RWPE1 (cell line): ENCODE results near the gene HNRNPC.
"Not testable (repeated sequence)": the region's sequence is repeated elsewhere in the genome, so short reads cannot be mapped to it uniquely, and the experiment has no call there.

Experiments used
- CTCF ChIA-PET: fragments of 350-600 bp; sonication (Branson Sonifier 250); formaldehyde crosslinking; extraction: SDS; loops from one replicate; lab custom pipeline; 2021; lab: Yijun Ruan, JAX
- POLR2A ChIA-PET: fragments of 400-600 bp; formaldehyde crosslinking; extraction: SDS; loops from one replicate; lab custom pipeline; 2020; ENCODE audit warnings: antibody characterized with exemption; ENCODE audit not compliant: low non-redundant PET; lab: Yijun Ruan, JAX
- DNase-seq: peaks from one replicate; pipeline ENCODE4 v3.0.0; 2012; ENCODE audit warnings: low spot score
- H3K27ac ChIP-seq: fragments of 450-650 bp; 2 replicates; pipeline ENCODE4 v1.5.1; 2017
- TF ChIP-seq, protein P1 (sequence below): fragments of 450-650 bp; conservative IDR thresholded peaks from 2 replicates; pipeline ENCODE4 v1.5.1; 2017; ENCODE audit warnings: low read depth, mild to moderate bottlenecking

The HNRNPC gene

DNA sequence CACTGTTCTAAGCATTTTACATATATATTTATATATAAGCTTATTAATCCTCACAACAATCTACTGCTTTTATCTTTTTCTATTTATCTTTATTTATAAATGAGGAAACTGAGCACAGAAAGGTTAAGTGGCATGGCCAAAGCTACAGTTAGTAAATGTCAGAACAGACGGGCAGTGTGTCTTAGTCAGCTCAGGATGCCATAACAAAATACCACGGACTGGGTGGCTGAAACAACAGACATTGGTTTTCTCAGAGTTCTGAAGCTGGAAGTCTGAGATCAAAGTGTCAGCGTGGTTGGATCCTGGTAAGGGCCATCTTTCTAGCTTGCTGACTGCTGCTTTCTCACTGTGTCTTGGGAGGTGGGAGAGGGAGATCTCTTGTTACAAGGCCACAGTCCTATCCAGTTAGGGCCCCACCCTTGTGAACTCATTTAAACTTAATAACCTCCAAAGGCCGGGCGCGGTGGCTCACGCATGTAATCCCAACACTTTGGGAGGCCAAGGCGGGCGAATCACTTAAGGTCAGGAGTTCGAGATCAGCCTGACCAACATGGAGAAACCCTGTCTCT lies 30.4 kb upstream of the HNRNPC start:
- POLR2A ChIA-PET: no interaction called here
- CTCF ChIA-PET: interaction anchor here (0.9 kb wide), 1 partner anchor 14 kb away, joined by 3 read pairs; no protein-coding TSS in a partner anchor
- DNase-seq: no peak
- no peak overlapping the region for H3K27ac ChIP-seq
- TF ChIP-seq, protein P1, sequence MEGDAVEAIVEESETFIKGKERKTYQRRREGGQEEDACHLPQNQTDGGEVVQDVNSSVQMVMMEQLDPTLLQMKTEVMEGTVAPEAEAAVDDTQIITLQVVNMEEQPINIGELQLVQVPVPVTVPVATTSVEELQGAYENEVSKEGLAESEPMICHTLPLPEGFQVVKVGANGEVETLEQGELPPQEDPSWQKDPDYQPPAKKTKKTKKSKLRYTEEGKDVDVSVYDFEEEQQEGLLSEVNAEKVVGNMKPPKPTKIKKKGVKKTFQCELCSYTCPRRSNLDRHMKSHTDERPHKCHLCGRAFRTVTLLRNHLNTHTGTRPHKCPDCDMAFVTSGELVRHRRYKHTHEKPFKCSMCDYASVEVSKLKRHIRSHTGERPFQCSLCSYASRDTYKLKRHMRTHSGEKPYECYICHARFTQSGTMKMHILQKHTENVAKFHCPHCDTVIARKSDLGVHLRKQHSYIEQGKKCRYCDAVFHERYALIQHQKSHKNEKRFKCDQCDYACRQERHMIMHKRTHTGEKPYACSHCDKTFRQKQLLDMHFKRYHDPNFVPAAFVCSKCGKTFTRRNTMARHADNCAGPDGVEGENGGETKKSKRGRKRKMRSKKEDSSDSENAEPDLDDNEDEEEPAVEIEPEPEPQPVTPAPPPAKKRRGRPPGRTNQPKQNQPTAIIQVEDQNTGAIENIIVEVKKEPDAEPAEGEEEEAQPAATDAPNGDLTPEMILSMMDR: no peak

DNA sequence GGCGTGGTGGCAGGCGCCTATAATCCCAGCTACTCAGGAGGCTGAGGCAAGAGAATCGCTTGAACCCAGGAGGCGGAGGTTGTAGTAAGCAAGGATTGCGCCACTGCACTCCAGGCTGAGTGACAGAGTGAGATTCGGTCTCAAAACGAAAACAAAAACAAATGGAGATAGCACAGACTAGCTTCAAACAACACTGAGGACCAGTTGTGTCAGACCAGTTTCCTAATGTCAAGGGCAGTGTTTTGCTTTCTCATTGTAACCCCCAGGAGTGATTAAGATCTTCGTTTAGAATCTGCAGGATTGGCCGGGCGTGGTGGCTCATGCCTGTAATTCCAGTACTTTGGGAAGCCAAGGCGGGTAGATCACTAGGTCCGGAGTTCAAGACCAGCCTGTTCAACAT lies 29.1 kb upstream of the HNRNPC start:
- H3K27ac ChIP-seq: no peak overlapping the region
- ChIA-PET CTCF (no interaction called here), POLR2A (no interaction called here)
- DNase-seq: no peak
- TF ChIP-seq, protein P1: no peak

GRCh38 chr14:21294026-21294425 lies 24.8 kb upstream of the HNRNPC start:
- POLR2A ChIA-PET, DNase-seq, H3K27ac ChIP-seq: not testable (repeated sequence)
- CTCF ChIA-PET: interaction anchor here (0.7 kb wide), 1 partner anchor 190 kb away, joined by 5 read pairs; no protein-coding TSS in a partner anchor

DNA sequence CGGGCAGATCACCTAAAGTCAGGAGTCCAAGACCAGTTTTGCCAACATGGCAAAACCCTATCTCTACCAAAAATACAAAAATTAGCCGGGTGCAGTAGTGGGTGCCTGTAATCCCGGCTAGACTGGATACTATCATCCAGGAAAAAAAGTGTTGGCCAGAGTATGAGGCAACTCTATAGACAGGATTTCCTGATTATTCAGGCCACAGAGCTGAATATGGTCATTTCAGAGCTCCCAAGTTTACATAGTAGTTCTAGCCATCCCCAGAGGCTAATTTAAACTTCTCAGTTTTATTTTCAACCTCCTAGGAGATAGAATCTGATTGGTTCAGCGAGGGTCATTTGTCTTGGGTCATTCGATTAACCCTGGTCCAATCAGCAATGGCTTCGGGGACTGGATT lies 17.9 kb upstream of the HNRNPC start:
- no peak overlapping the region for H3K27ac ChIP-seq
- TF ChIP-seq, protein P1: no peak
- CTCF ChIA-PET: no interaction called here
- DNase-seq: no peak
- POLR2A ChIA-PET: no interaction called here

DNA sequence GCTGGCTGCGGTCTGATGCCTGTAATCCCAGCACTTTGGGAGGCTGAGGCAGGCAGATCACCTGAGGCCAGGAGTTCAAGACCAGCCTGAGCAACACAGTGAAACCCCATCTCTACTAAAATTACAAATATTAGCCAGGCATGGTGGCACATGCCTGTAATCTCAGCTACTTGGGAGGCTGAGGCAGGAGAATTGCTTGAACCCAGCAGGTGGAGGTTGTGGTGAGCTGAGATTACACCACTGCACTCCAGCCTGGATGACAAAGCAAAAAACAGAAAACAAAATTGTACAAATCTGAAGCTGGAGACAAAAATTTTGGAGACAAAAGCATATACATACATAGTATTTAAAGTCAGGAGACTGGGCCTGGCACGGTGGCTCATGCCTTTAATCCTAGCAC lies 17.3 kb upstream of the HNRNPC start:
- DNase-seq, CTCF ChIA-PET, H3K27ac ChIP-seq, POLR2A ChIA-PET: not testable (repeated sequence)

DNA sequence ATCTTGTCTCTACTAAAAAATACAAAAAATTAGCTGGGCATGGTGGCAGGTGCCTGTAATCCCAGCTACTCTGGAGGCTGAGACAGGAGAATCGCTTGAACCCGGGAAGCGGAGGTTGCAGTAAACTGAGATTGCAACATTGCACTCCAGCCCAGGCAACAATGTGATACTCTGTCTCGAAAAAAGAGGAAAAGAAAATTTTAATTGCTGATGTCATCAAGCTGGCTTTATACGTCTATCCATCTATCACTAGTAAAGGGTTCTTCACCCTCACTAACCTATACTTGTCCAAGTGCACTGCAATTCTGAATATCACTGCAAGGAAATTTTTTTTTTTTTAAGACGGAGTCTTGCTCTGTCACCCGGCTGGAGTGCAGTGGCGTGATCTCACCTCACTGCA lies 12.7 kb upstream of the HNRNPC start:
- CTCF ChIA-PET: interaction anchor here (0.7 kb wide), 1 partner anchor 1608 kb away, joined by 6 read pairs; no protein-coding TSS in a partner anchor
- DNase-seq, H3K27ac ChIP-seq, POLR2A ChIA-PET: not testable (repeated sequence)

DNA sequence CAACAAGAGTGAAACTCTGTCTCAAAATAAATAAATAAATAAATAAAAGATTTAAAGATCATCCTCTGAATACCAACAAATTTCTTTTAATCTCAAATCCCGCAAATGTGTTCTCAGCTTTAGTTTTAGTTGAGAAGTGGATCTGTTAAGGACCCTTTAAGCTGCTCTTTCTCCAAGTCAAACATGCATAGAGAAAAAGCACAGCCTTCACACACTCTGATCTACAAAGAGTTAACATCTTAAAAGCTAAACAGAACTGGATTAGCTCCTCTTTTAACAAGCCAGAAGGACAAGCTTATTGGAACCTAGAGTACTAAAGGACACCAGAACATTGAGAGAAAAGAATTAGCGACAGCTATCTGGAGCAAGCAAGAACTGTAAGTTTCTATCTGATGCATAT lies 10.5 kb upstream of the HNRNPC start, which contains the start of gene RPGRIP1:
Gene RPGRIP1, plus strand, starts transcription at position 301 of the 400 bp plus-strand sequence. CDS start 7,894 bp downstream, outside the sequence.
- CTCF ChIA-PET: no interaction called here

GRCh38 chr14:21278632-21279031 lies 9.4 kb upstream of the HNRNPC start:
- POLR2A ChIA-PET: no interaction called here
- CTCF ChIA-PET: interaction anchor here (0.7 kb wide), 2 partner anchors 137 to 208 kb away, joined by 3 read pairs; no protein-coding TSS in a partner anchor
- DNase-seq: no peak
- no peak overlapping the region for H3K27ac ChIP-seq
- TF ChIP-seq, protein P1: no peak

More for the DNA sequence above, 10.5 kb upstream of the HNRNPC start, which contains the start of gene RPGRIP1:
- no peak for DNase-seq
- H3K27ac ChIP-seq: no peak within 1 kb of the TSS
- POLR2A ChIA-PET: no interaction called here
- TF ChIP-seq, protein P1: no peak
